ENCODE results near the gene CELSR1.

The CELSR1 gene

DNA sequence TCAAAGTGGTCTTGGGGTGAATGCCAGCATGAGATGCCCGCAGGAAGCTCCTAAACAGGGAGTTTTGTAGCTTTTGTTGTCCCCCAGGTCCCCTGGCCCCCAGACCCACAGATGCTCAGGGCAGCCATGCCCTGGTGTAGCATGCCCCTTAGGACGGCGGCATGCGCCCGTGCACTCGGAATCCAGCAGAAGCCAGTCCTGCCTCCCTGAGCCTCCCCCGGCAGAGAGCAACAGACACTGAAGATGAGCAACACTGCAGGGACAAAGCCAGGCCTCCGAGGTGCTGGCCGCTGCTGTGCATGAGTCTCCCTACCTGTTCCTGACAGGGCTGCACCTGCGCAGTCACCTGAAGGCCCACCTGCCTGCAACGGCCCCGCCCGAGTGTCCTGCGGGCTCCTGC is 142.8 kb downstream of the CELSR1 start:
- no peak for DNase-seq (ENCODE audit: low read depth)

DNA sequence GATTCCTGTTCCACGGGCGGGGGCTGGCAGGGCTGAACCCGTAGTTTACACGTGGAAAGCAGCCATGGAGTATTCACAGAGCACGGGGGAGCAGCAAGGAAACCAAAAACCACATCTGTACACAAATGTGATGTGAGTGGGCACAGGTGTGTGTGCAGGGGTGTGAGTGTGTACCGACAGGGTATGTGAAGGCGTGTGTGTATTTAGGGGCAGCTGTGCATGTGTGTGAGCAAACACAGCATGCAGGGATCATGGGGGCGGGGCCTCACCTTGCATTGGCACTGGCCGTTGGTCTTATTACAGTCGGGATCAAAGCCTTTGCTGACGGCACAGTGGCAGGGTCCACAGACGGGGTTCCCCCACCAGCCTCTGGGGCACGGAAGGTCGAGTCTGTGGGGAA is 143.5 kb downstream of the CELSR1 start:
- no peak for DNase-seq (ENCODE audit: low read depth)

DNA sequence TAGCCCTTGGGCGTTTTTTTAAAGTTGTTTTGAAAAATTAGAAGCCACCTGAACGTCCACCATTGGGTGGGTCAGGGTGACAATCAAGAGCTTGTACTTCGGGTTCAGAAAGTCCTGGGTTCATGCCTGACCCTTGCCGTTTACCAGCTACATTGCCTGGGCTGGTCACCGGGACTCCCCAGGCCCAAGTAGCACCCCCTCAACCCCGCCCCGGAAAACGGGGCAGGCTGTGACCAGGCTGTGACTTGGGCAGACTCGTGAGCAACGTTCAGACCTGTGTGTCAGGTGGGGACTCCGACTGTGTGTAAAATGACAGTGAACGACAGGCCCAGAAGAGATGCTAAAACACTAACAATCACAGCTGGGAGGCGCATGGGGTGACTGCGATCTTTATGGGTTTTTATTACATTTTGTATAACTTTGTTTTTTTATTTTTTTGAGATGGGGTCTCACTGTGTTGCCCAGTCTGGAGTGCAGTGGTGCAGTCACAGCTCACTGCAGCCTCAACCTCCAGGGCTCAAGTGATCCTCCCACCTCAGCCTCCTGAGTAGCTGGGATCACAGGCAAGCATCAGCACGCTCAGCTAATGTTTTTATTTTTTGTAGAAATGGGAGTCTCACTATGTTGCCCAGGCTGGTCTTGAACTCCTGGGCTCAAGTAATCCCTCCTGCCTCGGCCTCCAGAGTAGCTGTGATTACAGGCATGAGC is 145.1 kb downstream of the CELSR1 start:
- DNase-seq (ENCODE audit: low read depth) = no peak

DNA sequence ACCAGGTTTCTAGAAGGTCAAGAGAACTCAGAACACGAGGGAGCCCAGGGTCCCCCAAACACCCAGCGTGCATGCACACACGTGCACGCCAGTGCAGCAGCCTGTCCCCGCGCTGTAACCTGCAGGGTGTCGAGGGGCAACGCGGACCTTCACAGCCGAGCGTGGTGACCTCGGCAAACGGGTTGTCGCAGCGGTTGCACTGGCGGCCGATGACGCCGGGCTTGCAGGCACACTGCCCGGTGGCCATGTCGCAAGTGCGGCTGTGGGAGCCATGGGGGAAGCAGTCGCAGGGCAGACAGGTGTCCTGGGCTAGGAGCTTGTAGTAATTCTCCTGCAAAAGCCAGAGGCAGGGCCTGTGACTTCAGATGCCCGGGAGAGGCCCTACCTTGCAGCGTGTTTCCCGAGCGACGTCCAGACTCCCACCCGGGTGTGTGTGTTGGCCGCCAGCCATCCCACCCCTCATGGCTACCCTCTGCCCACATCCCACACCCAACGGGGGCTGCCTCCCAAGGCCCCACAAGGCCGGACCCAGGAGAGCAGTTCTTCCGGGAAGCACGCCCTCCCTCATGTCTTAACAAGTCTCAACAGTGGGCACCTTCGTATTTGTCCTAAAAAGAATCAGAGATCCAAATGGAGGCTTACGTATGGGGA is 145.8 kb downstream of the CELSR1 start:
- no peak for DNase-seq (ENCODE audit: low read depth)

DNA sequence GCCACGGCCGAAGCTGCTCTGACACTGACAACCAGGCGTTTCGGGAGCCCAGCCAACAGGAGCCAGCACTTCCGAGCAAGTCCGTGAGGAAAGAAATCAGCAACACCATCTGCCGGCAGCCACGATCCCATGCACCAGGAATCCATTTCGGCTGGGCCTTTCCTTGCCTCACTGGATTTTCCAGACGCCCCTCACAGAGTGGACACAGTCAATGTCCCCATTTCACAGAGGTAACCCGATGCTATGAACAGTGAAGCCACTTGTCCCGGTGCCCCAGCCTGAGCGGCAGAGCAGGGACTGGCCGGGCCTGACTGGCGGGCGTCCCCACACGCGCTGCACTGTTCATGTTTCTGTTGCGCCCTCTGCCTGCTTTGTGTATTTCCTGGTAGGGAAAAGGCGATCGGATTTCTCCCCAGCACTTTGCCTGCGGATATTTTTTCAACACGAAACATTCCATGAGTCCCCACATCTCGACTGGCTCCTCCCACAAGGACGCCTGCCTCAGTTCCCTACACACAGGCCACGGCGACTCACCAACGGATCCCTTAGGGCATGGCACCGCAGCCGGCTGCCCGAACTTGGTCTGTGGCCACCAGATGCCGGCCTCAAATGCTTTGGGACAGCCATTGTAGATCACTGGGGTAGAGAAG is 146.6 kb downstream of the CELSR1 start:
- peak; percentile 38 for DNase-seq (ENCODE audit: low read depth)

DNA sequence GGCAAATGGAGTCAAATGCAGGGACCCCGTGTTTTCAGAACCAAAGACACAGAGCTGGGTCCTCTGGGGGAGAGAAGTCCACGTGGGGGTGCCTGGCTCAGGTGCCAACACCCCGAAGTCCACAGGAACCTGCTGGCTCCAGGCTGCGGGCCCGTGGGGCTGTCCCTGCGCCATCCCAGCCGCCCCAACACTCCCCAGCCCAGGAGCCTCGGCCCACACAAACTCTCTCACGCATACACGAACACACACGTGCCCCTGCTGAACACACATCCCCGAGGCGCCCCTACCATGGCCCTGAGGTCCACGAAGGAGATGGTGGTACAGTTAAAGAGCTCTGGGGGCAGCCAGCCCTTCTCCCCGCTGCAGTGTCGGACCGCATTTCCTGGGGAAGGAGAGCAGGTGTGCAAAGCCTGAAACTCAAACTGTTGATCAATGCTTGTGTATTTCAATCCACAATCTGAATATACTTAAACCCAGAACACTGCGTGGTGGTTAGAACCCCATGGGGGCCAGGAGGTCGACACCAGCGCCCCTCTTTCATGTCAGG is 147.2 kb downstream of the CELSR1 start:
- no peak for DNase-seq (ENCODE audit: low read depth)

DNA sequence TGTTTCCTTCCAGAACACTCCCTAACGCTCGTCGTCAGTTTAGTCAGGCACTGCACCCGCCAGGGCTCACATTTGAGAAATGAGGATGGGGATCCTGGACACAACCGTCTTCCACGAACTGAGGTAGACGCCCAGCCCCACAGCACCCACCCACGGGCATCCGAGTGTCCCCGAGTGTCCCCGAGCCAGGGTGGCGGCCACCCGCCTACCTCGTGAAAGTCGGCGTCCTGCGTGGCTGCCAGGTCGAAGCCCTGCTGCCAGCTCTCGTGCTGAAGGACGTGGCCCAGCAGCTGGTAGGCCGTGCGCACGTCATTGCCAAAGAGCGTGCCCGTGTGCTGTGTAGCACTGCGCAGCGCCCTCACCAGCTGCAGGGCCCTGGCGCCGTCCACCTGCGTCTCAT is 148.3 kb downstream of the CELSR1 start:
- no peak for DNase-seq (ENCODE audit: low read depth)

DNA sequence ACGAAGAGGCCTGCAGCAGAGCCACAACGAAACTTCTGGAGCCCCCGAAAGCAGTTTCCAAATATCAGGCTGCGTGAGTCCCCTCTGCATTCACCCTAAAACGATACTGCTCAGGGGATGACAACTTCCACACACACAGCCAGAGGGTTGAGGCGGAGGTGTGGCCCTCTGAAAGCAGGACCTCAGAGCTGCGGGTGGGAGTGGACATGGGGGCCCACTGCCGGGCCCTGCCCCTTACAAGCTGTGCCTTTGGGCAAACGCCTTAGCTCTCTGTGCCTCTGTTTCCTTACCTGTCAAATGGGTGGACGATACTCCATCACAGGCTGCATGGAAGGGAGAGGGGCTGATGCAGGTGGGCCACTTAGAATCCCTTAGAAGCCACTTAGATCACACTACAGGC is 148.8 kb downstream of the CELSR1 start:
- DNase-seq (ENCODE audit: low read depth) = no peak

DNA sequence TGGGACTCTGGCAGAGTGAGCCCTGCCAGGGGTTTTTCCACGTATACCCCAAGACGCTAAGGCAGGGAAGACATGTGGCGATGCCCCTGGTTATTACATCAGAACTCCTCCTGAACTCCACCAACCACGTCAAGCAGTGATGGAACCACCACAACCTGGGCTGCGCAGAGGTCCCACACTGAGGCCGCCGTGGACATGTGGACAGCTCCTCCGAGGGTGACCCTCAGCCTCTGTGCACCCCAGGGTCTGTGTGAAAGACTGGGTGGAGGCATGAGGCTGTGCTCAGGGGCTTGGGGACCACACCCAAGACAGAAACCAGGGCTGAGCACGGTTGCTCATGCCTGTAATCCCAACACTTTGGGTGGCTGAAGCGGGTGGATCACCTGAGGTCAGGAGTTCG is 149.7 kb downstream of the CELSR1 start:
- no peak for DNase-seq (ENCODE audit: low read depth)

DNA sequence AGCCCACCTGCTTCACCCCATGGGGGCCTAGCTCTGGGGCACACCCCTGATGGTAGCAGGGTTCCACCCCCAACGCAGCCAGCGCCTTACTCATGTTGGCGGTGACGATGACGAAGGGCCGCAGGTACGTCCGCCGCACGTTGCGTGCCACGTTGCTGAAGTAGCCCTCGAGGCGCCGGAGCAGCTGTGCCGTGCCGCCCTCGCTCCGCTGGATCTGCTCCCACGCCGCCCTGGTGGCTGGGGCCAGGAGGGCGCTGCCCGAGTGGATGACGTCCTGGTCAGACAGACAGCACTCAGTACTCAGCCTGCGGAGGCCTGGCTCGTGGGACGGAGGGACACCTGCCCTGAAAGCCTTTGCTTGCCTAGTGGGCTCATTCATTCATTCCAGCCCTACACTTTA is 151.1 kb downstream of the CELSR1 start:
- no peak for DNase-seq (ENCODE audit: low read depth)

DNA sequence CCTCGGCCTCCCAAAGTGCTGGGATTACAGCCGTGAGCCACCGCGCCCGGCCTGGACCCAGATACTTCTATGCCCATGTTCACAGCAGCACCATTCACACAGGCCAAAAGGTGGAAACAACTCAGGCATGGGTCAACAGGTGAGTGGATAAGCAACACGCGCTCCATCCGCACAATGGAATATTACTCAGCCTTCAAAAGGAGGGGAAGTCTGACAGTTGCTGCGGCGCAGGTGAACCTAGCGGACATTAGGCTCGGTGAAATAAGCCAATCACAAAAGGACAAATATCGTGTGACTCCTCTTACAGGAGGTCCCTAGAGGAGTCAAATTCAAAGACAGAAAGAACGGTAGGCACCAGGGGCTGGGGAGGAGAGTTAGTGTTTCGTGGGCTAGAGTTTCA is 154.9 kb downstream of the CELSR1 start:
- DNase-seq (ENCODE audit: low read depth) = no peak

DNA sequence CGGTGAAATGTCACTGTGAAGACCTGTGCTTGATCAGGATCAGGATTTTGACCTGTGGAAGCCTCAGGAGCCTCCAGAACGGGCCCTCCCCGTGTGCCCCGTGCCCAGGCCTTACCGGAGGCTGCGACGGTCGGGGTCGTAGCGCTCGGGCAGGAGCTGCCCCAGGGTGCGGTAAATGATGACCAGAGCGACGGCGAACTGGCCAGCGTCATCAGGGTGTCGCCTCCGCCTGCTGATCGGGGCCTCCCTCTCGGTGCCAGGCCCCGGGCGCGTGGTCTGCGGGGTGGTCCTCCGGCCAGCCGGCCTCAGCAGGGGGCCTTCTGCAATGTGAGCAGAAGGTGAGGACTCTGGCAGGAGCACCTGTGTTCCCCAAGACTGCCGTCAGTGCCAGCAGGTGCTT is 155.7 kb downstream of the CELSR1 start:
- DNase-seq (ENCODE audit: low read depth) = no peak

DNA sequence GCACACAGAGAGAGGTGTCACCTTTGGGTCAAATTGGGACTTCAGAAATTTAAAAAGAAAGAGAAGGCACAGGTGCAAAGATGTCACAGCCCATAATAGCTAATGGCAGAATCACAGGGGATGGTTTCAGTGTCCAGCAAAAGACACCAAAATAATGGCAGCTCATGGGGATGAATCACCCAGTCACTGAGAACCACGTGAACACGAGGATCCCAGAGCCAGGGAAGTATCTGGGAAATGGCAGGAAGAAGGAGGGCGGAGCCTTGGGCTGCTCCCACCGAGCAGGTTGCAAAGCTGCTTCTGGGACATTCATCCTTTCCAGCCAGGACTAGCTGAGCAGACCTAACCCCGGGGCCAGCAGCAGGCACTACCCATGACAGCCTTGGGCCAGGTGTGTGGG is 156.3 kb downstream of the CELSR1 start:
- DNase-seq (ENCODE audit: low read depth) = no peak

DNA sequence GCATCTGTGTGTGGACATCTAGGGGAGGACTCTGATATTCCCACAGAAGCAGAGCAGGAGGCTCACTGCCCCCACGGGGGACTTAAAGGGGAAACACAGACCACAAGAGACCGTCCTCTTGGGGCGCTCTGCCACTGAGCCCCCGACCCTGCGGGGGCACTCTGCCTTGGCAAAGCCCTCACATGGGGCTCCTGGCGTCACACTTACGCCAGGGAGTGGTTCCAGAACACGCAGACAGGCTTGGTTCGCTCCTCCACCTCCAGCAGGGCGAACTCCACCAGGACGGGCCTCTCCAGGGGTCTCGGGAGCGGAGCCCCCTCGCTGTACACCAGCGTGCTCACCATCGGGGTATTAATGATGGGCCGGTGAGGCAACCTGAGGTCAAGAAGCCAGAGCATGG is 156.8 kb downstream of the CELSR1 start:
- no peak for DNase-seq (ENCODE audit: low read depth)

DNA sequence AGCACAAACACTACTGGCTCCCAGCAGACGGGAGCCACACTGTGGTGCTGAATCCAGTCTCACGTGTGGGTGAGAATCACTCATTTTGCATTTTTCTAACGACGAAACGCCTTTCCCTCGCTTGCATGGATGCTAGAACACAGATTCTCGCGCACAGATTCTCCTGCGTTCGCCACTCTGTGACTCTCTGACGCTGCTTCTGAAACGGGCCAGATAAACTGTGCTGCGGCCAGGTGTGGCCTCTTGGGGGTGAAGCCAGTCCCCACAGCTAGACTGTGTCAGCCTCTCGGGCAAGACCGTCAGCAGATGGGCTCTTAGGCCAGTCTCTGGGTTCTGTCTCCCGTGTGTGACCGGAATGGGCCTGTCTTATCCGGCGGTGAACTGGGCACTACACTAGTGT is 157.4 kb downstream of the CELSR1 start:
- DNase-seq (ENCODE audit: low read depth) = no peak

DNA sequence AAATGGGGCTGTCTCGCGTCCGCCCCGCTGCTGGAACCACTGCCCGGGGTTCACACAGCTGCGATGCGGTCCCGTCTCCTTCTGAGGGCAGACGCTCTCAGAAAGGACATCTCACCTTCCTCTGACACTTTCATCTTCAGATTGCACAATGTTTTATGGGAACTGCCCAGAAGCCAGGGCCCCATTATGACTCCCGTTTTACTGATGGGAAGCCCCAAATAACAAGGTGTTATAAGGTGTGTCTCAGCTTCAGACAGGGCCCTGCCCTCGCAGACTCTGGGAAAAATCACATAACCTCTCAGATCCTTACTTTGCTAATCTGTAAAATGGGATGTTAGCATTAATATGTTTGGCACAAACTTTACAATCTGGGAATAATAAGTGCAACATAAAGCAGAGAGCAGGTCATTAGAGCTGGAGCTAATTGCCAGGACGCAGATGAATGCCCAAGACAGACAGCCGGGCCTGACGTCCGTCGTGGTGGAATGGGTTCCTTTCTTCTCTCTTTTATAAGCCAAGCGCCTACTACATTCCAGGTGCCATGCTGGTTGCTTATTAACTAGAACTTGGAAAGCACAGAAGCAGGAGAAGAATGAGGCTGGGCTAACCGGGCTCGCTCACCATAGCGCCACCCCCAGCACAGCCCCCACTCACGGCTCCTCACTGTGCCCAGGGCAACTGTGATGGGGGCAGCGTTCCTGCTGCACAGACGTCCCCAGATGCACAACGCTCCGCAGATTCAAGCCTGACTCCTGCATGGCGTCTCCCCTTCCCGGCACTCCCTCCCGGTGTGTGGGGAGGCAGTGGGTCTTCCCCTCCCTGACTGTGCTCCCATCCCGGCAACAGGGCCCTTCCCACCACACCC is 158.1 kb downstream of the CELSR1 start:
- DNase-seq (ENCODE audit: low read depth) = no peak

DNA sequence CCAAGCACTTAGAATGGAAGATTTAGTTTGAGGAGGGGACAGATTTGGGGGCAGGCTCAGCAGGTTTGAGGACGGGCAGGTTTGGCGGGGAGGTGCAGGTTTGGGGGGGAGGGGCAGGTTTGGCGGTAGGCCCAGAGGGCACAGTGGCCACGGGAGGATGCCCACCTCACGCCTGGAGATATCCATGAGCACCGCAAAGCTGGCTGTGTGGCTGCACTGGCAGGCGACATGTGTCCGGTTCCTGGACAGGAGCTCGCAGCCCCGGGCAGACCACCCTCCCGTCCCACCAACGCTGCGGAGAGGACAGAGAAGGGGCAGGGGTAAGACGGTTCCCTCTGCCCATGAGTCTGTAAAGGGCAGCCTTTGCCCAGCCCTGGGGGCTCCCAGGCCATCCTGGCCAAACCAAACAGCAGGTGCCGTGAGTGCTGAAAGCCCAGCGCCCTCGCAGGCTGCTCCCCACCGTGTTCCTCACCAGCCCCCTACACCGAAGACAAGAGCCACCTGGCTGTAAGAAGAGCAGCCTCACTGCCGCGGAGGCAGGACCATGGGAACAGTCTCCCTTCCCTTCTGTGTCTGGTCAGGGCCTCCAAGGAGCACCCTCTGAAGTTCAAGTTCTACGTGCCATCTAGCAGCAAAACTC is 158.9 kb downstream of the CELSR1 start:
- DNase-seq (ENCODE audit: low read depth) = no peak

DNA sequence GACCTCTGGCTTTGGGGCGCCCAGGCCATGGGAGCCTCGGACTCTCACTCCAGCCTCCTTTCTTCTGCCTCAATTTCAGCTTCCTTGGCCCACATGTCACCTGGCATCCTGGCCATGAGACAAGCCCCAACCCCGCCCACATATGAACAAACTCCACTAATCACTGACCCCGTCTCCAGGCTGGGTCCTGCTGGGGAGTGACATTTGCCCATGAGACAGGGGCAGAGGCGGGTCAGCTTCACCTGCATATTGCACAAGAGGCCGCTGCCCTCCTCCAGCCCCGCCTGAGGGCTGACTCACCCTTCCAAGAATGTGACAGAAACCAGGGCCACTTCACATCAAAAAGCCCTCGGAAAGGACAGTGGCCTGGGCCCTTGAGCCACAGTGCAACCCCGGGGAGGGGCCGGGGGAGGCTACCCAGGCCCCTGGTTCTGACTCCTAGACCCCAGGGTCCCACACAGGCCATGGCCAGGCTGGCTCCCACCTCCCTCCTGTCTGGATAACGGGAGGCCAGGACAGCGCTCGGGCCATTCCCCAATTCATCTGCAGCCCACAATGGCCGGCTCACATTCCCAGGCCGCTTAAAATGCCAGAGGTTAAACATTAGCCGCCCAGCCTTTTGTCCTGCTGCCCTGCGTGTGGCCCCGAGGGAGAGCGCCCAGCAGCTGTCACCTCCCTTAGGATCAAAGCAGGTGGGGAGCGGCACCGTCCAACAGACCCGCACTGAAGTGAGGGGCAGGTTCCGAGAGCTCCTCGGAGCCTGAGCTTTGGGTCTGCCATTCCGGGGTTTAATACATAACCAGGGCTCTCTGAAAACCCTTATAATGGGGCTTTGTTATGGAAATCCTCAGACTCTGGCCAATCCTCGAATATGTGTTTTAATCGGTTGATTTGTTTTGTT is 159.6 kb downstream of the CELSR1 start:
- no peak for DNase-seq (ENCODE audit: low read depth)

DNA sequence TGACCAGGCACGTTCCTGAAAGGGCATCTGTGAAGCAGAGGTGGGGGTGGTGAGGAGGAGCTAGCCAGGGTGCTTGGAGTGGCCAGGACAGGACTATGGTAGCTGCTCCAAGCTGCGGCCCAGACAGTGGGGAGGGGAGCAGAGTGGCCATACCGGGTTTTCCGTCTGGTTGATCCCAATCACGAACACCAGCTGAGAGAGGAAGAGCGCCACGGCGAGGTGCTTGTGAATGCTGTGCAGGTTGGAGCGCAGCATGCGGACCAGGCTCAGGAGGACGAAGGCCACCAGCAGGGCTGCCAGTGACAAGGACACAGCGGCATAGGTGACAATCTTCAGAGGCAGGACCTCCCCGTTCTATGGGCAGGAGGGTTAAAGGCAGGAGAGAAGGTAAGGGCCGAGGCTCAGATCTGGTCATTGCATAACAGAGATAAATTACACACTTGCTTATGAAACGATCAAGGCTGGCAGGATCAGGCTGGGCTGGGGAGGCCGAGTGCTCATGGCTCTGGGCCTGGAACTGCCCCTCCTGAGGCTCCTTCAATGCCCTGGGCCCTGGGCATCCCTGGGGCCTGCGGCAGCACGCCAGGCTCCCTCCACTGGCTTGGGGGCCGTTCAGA is 160.4 kb downstream of the CELSR1 start:
- DNase-seq (ENCODE audit: low read depth) = no peak

DNA sequence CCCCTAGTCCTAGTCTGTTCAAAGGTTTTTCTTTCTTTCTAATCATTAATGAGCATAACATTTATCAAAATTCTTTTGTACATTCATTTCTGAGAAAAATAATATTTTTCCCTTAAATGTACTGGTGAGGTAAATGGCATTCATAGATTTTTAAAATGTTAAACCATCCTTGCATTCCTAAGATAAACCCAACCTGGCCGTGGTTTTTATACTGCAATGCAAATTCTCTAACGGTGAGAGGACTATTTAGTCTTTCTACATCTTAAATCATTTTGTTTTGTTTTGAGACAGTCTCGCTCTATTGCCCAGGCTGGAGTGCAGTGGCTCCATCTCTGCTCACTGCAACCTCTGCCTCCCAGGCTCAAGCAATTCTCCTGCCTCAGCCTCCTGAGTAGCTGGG is 161.3 kb downstream of the CELSR1 start:
- DNase-seq (ENCODE audit: low read depth) = no peak
